Endothelial cell of umbilical vein (primary cell): Measurements from ENCODE around the gene TSSK6.

Experiments used
- EZH2 ChIP-seq: IDR thresholded peaks from 2 replicates; pipeline ENCODE4 v1.6.1; 2012; ENCODE audit warnings: borderline replicate concordance, low read depth, mild to moderate bottlenecking, moderate library complexity, low read length, inconsistent platforms; ENCODE audit not compliant: severe bottlenecking
- FOS ChIP-seq: IDR thresholded peaks from 2 replicates; pipeline ENCODE4 v1.6.1; 2011; ENCODE audit warnings: mild to moderate bottlenecking, low read length, moderate library complexity, borderline replicate concordance; ENCODE audit not compliant: insufficient read depth
- JUN ChIP-seq: IDR thresholded peaks from 2 replicates; pipeline ENCODE4 v1.6.1; 2011; ENCODE audit warnings: borderline replicate concordance, low read depth; ENCODE audit not compliant: insufficient read length, insufficient read depth
- POLR2A ChIP-seq: IDR thresholded peaks from 2 replicates; pipeline ENCODE4 v1.6.1; 2012; ENCODE audit warnings: low read depth, mild to moderate bottlenecking, control low read depth, low read length
- POLR2AphosphoS5 ChIP-seq: IDR thresholded peaks from 2 replicates; pipeline ENCODE4 v1.6.1; 2012; ENCODE audit warnings: low read depth, mild to moderate bottlenecking, control low read depth, low read length, moderate library complexity; ENCODE audit not compliant: insufficient read depth
- TF ChIP-seq, protein P1 (sequence below), 2 donors: IDR thresholded peaks; 1 replicate in 1 of 2; 2 replicates in 1 of 2; pipeline ENCODE4 v1.5.1; 2011; ENCODE audit warnings: low read length in 2 of 2, mild to moderate bottlenecking in 2 of 2, moderate library complexity in 2 of 2, control low read depth in 1 of 2, inconsistent platforms in 1 of 2, low read depth in 1 of 2; ENCODE audit not compliant: insufficient read depth in 1 of 2; ENCODE audit errors: extremely low read depth in 1 of 2
- TF ChIP-seq, protein P2 (sequence below): IDR thresholded peaks from 2 replicates; pipeline ENCODE4 v1.6.1; 2011; ENCODE audit not compliant: insufficient read depth, insufficient read length

DNA sequence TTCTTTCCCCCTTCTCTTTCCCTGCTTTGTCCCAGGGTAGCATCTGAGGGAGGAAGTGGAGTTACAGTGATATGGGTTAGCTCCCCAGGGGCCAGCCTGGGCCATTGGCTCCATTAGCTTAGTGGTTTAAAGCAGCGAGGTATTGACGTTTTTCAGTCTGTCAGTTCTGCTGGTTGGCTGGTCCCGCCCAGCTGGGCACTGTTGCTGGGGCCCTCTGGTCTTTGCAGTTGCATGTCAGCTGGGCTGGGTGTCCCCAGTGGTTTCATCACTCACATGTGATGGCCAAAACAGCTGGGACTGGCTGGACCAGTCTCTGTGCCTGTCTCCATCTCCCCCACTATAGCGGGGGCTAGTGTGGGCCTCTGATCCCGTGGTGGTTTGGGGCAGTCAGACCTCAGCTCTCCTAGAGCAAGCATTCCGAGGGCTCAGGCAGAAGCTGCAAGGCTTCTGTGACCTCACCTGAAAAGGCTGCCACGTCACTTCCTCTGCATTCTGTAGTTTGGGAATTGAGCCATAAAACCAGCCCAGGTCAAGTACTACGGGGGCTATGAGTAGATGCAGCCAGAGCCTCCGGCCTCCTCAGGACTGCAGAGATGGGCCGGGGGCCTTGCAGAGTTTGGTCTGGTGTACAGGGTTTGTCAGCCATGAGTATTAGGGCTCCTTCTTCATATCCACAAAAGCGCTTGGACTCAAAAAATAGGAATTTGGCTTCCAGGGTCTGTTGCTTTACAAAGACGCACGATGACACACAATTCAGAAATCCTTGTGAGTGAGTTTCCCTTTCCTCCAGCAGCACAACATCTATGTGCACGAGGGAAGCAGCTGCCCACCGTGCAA is 30.0 kb downstream of the TSSK6 start:
- TF ChIP-seq, protein P1, sequence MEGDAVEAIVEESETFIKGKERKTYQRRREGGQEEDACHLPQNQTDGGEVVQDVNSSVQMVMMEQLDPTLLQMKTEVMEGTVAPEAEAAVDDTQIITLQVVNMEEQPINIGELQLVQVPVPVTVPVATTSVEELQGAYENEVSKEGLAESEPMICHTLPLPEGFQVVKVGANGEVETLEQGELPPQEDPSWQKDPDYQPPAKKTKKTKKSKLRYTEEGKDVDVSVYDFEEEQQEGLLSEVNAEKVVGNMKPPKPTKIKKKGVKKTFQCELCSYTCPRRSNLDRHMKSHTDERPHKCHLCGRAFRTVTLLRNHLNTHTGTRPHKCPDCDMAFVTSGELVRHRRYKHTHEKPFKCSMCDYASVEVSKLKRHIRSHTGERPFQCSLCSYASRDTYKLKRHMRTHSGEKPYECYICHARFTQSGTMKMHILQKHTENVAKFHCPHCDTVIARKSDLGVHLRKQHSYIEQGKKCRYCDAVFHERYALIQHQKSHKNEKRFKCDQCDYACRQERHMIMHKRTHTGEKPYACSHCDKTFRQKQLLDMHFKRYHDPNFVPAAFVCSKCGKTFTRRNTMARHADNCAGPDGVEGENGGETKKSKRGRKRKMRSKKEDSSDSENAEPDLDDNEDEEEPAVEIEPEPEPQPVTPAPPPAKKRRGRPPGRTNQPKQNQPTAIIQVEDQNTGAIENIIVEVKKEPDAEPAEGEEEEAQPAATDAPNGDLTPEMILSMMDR (IDR thresholded peaks at IDR 0.05; ENCODE audit: extremely low read depth in 1 of 2, insufficient read depth in 1 of 2, low read depth in 1 of 2, low read length in 2 of 2) = no peak
- TF ChIP-seq POLR2A = no peak
- TF ChIP-seq JUN = no peak
- no peak for TF ChIP-seq EZH2
- TF ChIP-seq POLR2AphosphoS5 = no peak
- TF ChIP-seq, protein P2, sequence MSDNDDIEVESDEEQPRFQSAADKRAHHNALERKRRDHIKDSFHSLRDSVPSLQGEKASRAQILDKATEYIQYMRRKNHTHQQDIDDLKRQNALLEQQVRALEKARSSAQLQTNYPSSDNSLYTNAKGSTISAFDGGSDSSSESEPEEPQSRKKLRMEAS = no peak
- TF ChIP-seq FOS = no peak
